ENCODE results near the gene FAM3D. TPM values are rescaled to one million over a fixed set of nuclear protein-coding genes. Genes with fewer than 3 reads are reported as not detected.

The FAM3D gene
- total RNA-seq, 1 donor from 2014 or later = 134 TPM

DNA sequence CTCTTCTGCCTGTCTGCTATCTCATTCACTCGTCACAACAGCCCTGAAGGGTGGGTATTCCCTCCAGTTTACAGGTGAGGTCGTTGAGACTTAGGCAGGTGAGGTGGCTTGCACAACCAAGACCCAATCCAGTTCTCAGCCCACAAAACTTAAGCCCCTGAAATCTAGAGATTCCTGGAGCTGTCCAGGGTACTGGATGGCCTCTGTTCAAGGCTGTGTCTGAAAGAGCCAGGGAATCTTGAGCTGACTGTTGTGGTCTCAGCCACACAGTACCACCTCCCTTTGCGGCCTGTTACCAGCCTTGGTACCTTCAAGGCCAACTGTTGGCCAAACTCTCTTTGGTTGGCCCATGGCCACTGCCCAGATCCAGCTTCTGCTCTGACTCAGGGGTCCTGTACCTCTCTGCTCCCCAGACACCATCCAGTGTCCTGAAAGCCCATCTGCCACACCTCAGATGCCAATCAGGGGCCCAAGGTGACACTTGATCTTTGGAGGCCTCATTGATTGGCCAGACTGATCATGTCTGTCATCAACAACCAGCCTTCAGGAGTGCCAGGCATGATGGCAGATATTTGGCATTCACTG is 78.5 kb downstream of the FAM3D start:
- no peak for ATAC-seq

DNA sequence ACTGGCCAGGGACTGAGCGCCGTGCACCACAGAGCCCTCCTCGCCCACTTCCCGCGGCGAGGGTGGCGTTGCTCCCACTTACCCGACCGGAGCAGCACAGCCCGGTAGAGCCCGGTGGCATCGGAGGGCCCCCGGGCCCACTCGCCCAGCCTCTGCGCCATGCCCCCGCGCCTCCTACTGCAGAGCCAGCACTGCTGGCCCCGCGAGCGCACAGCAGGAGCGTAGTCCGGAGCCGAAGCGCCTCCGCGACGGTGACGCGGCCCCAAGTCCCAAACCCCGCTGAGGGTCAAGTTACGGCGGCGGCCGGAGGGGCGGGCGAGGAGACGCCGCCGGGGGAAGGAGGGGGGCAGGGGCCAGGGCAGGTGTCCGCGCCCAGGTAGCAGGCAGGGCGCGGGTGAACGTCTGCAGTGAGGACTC is 79.8 kb downstream of the FAM3D start:
- no peak for ATAC-seq

DNA sequence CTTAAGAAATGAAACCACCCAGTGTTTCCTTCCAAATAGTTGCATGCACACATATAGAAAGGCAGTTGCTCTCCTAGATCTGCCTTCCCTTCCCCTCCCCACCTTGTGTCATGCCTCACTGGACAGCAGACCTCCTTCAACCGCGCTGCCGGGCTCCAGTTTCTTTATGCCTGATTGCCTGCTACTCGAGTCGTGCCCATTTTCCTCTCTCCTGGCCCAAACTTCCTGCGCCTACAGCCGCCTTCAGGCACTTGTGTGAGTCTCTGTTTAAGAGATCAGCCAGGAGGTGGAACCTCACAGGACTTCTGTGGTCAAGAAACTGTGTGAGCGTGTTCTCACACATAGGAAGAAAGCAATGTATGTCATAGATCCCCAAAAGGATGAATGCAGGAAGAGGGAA is 80.6 kb downstream of the FAM3D start:
- no peak for ATAC-seq

DNA sequence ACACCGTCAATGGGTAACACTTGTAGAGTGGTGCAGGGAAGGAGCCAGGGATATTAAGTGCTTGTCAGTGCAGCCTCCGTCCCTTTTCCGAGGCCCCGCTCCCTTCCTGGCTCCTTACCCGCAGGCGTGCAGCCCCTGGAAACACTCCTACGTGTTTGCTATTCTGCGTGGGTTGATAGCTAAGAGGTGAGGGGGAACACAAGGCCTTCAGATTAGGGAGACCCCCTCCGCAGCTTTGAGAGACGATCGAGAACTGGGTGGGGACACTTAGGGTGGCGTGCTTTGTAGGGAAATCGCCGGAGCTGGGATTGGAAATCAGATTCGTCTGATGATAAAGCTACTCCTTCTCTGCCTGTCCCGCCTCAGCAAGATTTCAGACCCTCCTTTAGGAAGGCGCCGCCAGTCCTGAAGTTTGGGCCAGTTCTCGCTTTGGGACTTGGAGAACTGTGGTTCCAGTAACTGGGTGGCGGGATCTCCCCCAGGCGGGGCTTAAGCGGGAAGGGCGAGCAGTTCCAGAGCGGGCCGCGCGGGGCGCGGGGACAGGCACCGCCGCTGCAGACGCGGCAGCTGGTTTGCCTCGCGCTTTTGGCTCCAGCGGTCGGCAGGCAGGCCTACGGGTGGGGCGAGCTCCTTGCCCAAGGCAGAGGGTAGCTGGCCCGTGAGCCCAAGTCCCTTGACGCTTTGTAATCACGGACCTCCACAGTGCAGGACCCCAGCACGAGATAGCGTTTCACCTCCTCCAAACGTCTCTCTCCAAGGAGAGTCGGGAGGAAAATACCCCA is 81.4 kb downstream of the FAM3D start:
- peak; percentile 85 for ATAC-seq

DNA sequence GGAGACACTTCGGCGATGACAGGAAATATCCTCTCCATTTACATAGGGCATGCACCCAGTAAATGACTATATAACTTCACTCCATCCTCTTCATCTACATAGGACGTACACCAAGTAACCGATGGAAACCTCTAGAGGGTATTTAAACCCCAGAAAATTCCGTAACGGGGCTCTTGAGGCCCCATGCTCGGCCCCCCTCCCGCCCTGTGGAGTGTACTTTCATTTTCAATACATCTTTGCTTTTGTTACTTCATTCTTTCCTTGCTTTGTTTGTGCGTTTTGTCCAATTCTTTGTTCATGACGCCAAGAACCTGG is 81.9 kb downstream of the FAM3D start:
- no peak for ATAC-seq

Other genes starting within 250 kb of the FAM3D start
- 52.6 TPM for gene PDHB, start 232.9 kb downstream of the FAM3D start, total RNA-seq
- 8.0 TPM for gene KCTD6, start 174.7 kb downstream of the FAM3D start, total RNA-seq
- gene ACOX2, start 129.6 kb downstream of the FAM3D start, total RNA-seq = 14.3 TPM
- gene FAM107A, start 89.4 kb downstream of the FAM3D start, total RNA-seq = 4.1 TPM